Measurements from ENCODE around the gene ASIC1. TPM values are rescaled to one million over a fixed set of nuclear protein-coding genes. Genes with fewer than 3 reads are reported as not detected.
A peak's percentile ranks its signal among the peaks of the same experiment; 100 is the strongest.

The ASIC1 gene
- total RNA-seq, 1 donor from 2014 or later: not detected

DNA sequence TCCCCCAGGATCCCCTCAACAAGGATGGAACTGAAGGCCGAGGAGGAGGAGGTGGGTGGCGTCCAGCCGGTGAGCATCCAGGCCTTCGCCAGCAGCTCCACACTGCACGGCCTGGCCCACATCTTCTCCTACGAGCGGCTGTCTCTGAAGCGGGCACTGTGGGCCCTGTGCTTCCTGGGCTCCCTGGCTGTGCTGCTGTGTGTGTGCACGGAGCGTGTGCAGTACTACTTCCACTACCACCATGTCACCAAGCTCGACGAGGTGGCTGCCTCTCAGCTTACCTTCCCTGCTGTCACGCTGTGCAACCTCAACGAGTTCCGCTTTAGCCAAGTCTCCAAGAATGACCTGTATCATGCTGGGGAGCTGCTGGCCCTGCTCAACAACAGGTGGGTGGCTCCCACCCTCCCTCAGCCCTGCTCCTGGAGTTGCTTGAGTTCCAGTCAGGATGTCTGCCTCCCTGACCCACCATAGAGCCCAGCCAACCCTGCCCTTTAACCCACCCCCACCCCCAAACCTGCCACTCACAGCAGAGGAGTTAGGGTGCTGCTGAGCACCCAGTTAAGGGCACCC, 1.4 kb downstream of the ASIC1 start:
- DNase-seq (no peak), ATAC-seq (ENCODE audit: low read depth) (no peak)
- TF ChIP-seq, protein P1, sequence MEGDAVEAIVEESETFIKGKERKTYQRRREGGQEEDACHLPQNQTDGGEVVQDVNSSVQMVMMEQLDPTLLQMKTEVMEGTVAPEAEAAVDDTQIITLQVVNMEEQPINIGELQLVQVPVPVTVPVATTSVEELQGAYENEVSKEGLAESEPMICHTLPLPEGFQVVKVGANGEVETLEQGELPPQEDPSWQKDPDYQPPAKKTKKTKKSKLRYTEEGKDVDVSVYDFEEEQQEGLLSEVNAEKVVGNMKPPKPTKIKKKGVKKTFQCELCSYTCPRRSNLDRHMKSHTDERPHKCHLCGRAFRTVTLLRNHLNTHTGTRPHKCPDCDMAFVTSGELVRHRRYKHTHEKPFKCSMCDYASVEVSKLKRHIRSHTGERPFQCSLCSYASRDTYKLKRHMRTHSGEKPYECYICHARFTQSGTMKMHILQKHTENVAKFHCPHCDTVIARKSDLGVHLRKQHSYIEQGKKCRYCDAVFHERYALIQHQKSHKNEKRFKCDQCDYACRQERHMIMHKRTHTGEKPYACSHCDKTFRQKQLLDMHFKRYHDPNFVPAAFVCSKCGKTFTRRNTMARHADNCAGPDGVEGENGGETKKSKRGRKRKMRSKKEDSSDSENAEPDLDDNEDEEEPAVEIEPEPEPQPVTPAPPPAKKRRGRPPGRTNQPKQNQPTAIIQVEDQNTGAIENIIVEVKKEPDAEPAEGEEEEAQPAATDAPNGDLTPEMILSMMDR (IDR thresholded peaks at IDR 0.05): no peak
- H3K27me3 Mint-ChIP-seq: peaks cover 38% of the 10 kb centered on the region
- intact Hi-C loops (cut with micrococcal nuclease): loop anchor here (5.0 kb wide), 1 partner anchor 282 kb away; no protein-coding TSS in a partner anchor
- no peaks in the 10 kb centered on the region for H3K9me3 Mint-ChIP-seq
- CTCF ChIA-PET: interaction anchor here (0.6 to 1.5 kb wide), 6 partner anchors 11 to 92 kb away, joined by 3 to 5 read pairs (median 3); no protein-coding TSS in a partner anchor
- H3K4me1 Mint-ChIP-seq: peaks cover 16% of the 10 kb centered on the region
- no peaks in the 10 kb centered on the region for H3K36me3 Mint-ChIP-seq (ENCODE audit: low read depth)
- H3K4me3 Mint-ChIP-seq: no peak overlapping the region
- H3K27ac Mint-ChIP-seq: no peak overlapping the region
- POLR2A ChIA-PET: interaction anchor here (0.7 kb wide), 1 partner anchor 26 kb away, joined by 4 read pairs; the partner anchor contains the start of gene SMARCD1

DNA sequence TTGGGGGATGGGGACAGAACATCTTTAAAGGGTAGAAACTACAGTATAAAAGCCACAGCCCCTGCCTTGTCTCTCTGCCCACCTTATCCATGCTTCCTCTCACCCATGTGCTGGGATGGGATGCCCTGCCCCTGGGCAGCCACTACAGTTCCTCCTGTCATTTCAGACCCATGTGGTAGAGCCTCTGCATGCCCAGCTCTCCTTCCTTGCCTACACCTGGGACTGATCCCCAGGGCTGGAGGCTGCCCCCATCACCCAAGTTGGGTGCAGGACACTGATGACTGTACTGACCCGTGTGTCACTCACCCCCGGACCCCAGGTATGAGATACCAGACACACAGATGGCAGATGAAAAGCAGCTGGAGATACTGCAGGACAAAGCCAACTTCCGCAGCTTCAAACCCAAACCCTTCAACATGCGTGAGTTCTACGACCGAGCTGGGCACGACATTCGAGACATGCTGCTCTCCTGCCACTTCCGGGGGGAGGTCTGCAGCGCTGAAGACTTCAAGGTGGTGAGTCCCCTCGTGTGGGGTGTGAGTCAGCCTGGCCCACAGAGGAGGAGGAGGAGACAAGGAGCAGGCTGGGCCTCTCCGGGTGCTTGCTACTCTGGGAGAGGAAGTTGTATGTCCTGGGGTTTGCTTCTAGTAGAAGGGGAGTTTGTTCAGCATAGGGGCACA, 2.2 kb downstream of the ASIC1 start:
- DNase-seq: no peak
- Mint-ChIP-seq H3K4me3 (no peak overlapping the region), H3K4me1 (peaks cover 16% of the 10 kb centered on the region), H3K36me3 (ENCODE audit: low read depth) (no peaks in the 10 kb centered on the region), H3K27ac (peak overlapping the region; percentile 36), H3K27me3 (peaks cover 41% of the 10 kb centered on the region), H3K9me3 (no peaks in the 10 kb centered on the region)
- TF ChIP-seq, protein P1 (IDR thresholded peaks at IDR 0.05): no peak
- CTCF ChIA-PET: interaction anchor here (0.6 to 1.5 kb wide), 2 partner anchors 11 to 23 kb away, joined by 3 read pairs; no protein-coding TSS in a partner anchor
- ATAC-seq (ENCODE audit: low read depth): no peak
- intact Hi-C loops (cut with micrococcal nuclease): loop anchor here (5.0 kb wide), 1 partner anchor 282 kb away; no protein-coding TSS in a partner anchor
- POLR2A ChIA-PET: interaction anchor here (0.7 kb wide), 1 partner anchor 25 kb away, joined by 4 read pairs; the partner anchor contains the start of gene SMARCD1

DNA sequence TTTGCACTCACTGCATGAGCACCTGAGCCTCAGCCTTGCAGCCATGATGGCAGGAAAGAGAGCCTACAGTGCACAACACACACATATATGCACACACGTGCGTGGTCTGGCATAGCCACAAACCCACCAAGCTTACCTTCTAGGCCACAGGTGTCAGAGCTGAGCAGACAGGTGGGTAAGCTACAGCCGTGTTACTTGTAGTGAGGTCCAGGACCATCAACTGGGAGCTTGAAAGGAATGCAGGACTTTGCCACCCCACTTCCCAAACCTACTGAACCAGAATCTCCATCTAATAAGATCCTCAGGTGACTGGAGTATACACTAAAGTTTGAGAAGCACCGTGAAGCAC, 2.7 kb downstream of the ASIC1 start:
- ChIA-PET CTCF (interaction anchor here (1.5 kb wide), 2 partner anchors 9 to 24 kb away, joined by 3 to 4 read pairs; no protein-coding TSS in a partner anchor), POLR2A (no interaction called here)
- intact Hi-C loops (cut with micrococcal nuclease): no loop called here
- H3K27me3 Mint-ChIP-seq: peaks cover 41% of the 10 kb centered on the region
- ATAC-seq (ENCODE audit: low read depth) (no peak), DNase-seq (no peak)
- H3K27ac Mint-ChIP-seq: peak overlapping the region; percentile 36
- H3K4me1 Mint-ChIP-seq: peaks cover 16% of the 10 kb centered on the region
- H3K9me3 Mint-ChIP-seq: no peaks in the 10 kb centered on the region
- H3K36me3 Mint-ChIP-seq (ENCODE audit: low read depth): no peaks in the 10 kb centered on the region
- TF ChIP-seq, protein P1 (IDR thresholded peaks at IDR 0.05): no peak
- H3K4me3 Mint-ChIP-seq: no peak overlapping the region

DNA sequence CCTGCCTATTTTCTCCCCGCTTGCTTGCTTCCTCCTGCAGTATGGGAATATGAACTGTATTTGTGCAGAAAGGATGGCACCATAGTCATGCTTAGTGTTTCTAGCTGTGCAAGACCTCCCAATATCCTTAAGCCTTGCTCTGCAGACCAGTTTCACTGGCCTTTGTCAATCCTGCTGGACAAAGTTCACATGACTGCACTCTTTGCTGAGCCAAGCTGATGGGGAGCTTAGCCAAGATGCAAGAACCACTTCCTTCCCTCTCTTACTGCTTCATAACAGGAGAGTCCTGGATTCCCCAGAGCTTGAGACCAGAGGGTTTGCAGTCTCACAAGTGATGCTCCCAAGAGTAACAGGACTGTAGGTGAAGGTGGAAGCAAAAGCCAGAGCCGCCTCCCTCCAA, 3.8 kb downstream of the ASIC1 start:
- H3K9me3 Mint-ChIP-seq: no peaks in the 10 kb centered on the region
- intact Hi-C loops (cut with micrococcal nuclease): no loop called here
- DNase-seq: no peak
- CTCF ChIA-PET: interaction anchor here (1.5 kb wide), 1 partner anchor 8 kb away, joined by 4 read pairs; no protein-coding TSS in a partner anchor
- TF ChIP-seq, protein P1 (IDR thresholded peaks at IDR 0.05): no peak
- no peaks in the 10 kb centered on the region for H3K36me3 Mint-ChIP-seq (ENCODE audit: low read depth)
- no peak for ATAC-seq (ENCODE audit: low read depth)
- no peak overlapping the region for H3K4me3 Mint-ChIP-seq
- peaks cover 37% of the 10 kb centered on the region for H3K27me3 Mint-ChIP-seq
- no peak overlapping the region for H3K27ac Mint-ChIP-seq
- POLR2A ChIA-PET: no interaction called here
- peaks cover 11% of the 10 kb centered on the region for H3K4me1 Mint-ChIP-seq

All from activated B cell treated with CpG ODN at 0.5 μM for 24 hours (primary cell).